Esophagus squamous epithelium (tissue), 4 donors: ENCODE measurements around the gene MLLT3.

Experiments
- CTCF ChIP-seq, 6 experiments: fragments of 450-650 bp in 4 of 6; fragments of 200-600 bp in 2 of 6; sonication (generic) in 2 of 6; IDR thresholded peaks; one replicate each; pipeline ENCODE4 v1.5.1; 2016 to 2019; ENCODE audit warnings: antibody characterized with exemption in 6 of 6, mild to moderate bottlenecking in 4 of 6, moderate library complexity in 4 of 6
- POLR2A ChIP-seq, 4 donors: fragments of 450-650 bp; IDR thresholded peaks; one replicate each; pipeline ENCODE4 v1.6.1; 2017; ENCODE audit warnings: antibody characterized with exemption in 4 of 4, mild to moderate bottlenecking in 4 of 4, moderate library complexity in 3 of 4

GRCh38 chr9:20538956-20539355 lies 83.3 kb downstream of the MLLT3 start:
- no peak for TF ChIP-seq CTCF (IDR thresholded peaks at IDR 0.05)
- TF ChIP-seq POLR2A (IDR thresholded peaks at IDR 0.05): no peak
